Gastroesophageal sphincter (tissue), 3 donors: ENCODE measurements around the gene KLHL29.

ENCODE experiments used
- CTCF ChIP-seq, 4 experiments: fragments of 200-600 bp in 2 of 4; fragments of 450-650 bp in 2 of 4; sonication (generic) in 1 of 4; IDR thresholded peaks; one replicate each; pipeline ENCODE4 v1.5.1; 2017 to 2019; ENCODE audit warnings: antibody characterized with exemption in 4 of 4, mild to moderate bottlenecking in 2 of 4, moderate library complexity in 2 of 4
- EP300 ChIP-seq: sonication (generic); formaldehyde crosslinking; IDR thresholded peaks from one replicate; pipeline ENCODE4 v1.6.1; 2017; ENCODE audit warnings: antibody characterized with exemption, mild to moderate bottlenecking
- POLR2A ChIP-seq, 2 donors: fragments of 450-650 bp; IDR thresholded peaks; one replicate each; pipeline ENCODE4 v1.6.1; 2017; ENCODE audit warnings: antibody characterized with exemption in 2 of 2, mild to moderate bottlenecking in 2 of 2, moderate library complexity in 1 of 2
- POLR2AphosphoS5 ChIP-seq: sonication (generic); formaldehyde crosslinking; IDR thresholded peaks from one replicate; pipeline ENCODE4 v1.6.1; 2017; ENCODE audit warnings: antibody characterized with exemption

- no peak for TF ChIP-seq EP300
- no peak for TF ChIP-seq POLR2A (IDR thresholded peaks at IDR 0.05)
- no peak for TF ChIP-seq CTCF (IDR thresholded peaks at IDR 0.05)
- no peak for TF ChIP-seq POLR2AphosphoS5
These were observed 149.8 kb downstream of the KLHL29 start for GRCh38 chr2:23534771-23535170.
